Pancreas (tissue), 10 donors: ENCODE data around the gene CACNA1I. TPM values are rescaled to one million over a fixed set of nuclear protein-coding genes. Genes with fewer than 3 reads are reported as not detected.

ENCODE experiments used
- ATAC-seq, 4 donors: fragments of 200-7000 bp; cut with Tn5 transposase; one replicate each; pipeline versions ENCODE4 v1.8.0 to v1.9.1; 2020; ENCODE audit warnings: mild to moderate bottlenecking in 4 of 4, moderate library complexity in 4 of 4
- DNase-seq, 6 donors: peaks; one replicate each; pipeline ENCODE4 v3.0.0-alpha.2; 2020
- FAIRE-seq: peaks from 2 replicates; lab custom pipeline; 2012; peaks lifted over from hg19 to GRCh38; lab: Jason Lieb, UNC
- H3K27ac ChIP-seq, 4 donors: fragments of 200-600 bp; sonication (generic); 1 replicate in 3 of 4; 2 replicates in 1 of 4; pipeline versions ENCODE4 v1.5.0 to v1.8.0; 2020
- H3K27me3 ChIP-seq, 4 donors: fragments of 200-600 bp; one replicate each; pipeline ENCODE4 v1.8.0; 2021
- H3K36me3 ChIP-seq, 3 donors: fragments of 200-600 bp; sonication (generic) in 1 of 3; one replicate each; pipeline versions ENCODE4 v1.5.0 to v1.8.0; 2020 to 2021
- H3K4me1 ChIP-seq, 3 donors: fragments of 200-600 bp; one replicate each; pipeline ENCODE4 v1.8.0; 2021
- H3K4me3 ChIP-seq, 4 donors: fragments of 200-600 bp; sonication (generic) in 2 of 4; one replicate each; pipeline versions ENCODE4 v1.5.0 to v1.8.0; 2020 to 2021
- H3K9me3 ChIP-seq, 4 donors: fragments of 200-600 bp; one replicate each; pipeline ENCODE4 v1.8.0; 2021
- WGBS, 2 donors: extraction: QIAGEN DNeasy Blood & Tissue Kit; methylation state at CpG; one replicate each; pipeline ENCODE4 v1.1.7; 2013; 5-methylcytosine and 5-hydroxymethylcytosine counted together
- intact Hi-C, 3 donors: fragments of 100-400 bp; cut with DNase I; formaldehyde crosslinking; loops; one replicate each; pipeline versions ENCODE4 v1.11.1 to v1.14.2; 2022
- polyA plus RNA-seq, 2 donors: library from polyadenylated mRNA; stranded (reverse); fragments of 200-250 nt; gene quantifications; one replicate each; pipeline ENCODE4 v1.2.3, GENCODE V29; 2013
- total RNA-seq, 6 donors: library from RNA; stranded (reverse); fragmentation: NEBNext Ultra II Directional in 4 of 6; extraction: Animal tissue kit (Norgen Biotek cat#: 25700) in 4 of 6; gene quantifications; one replicate each; pipeline versions ENCODE4 v1.2.1 to v1.2.4, GENCODE V29; 2021 to 2023
- TF ChIP-seq, protein P1 (sequence below), 4 donors: fragments of 200-600 bp; sonication (generic) in 3 of 4; IDR thresholded peaks; one replicate each; pipeline versions ENCODE4 v1.5.0 to v1.8.0; 2021; ENCODE audit warnings: antibody characterized with exemption in 4 of 4
- donor health status: healthy with polysubstance abuse.
- donor health status: DM: no; HTN: no; CAD: no; lungs with moderate emphysema.
- donor health status: DM: no; HTN: no; CAD: no.
- donor health status: control.
- donor health status: control.
- donor health status: Bipolar disorder and iron deficiency.
- donor health status: DM: yes; HTN: yes; CAD: no.
- donor health status: DM: no; HTN: no; CAD: no.
- donor health status: DM: no; HTN: no; CAD: no.
- donor health status: DM: yes; HTN: yes; CAD: no.

Gene CACNA1I
- total and polyA plus RNA-seq, 8 donors = 0.04 to 0.21 (median 0.07) TPM

DNA sequence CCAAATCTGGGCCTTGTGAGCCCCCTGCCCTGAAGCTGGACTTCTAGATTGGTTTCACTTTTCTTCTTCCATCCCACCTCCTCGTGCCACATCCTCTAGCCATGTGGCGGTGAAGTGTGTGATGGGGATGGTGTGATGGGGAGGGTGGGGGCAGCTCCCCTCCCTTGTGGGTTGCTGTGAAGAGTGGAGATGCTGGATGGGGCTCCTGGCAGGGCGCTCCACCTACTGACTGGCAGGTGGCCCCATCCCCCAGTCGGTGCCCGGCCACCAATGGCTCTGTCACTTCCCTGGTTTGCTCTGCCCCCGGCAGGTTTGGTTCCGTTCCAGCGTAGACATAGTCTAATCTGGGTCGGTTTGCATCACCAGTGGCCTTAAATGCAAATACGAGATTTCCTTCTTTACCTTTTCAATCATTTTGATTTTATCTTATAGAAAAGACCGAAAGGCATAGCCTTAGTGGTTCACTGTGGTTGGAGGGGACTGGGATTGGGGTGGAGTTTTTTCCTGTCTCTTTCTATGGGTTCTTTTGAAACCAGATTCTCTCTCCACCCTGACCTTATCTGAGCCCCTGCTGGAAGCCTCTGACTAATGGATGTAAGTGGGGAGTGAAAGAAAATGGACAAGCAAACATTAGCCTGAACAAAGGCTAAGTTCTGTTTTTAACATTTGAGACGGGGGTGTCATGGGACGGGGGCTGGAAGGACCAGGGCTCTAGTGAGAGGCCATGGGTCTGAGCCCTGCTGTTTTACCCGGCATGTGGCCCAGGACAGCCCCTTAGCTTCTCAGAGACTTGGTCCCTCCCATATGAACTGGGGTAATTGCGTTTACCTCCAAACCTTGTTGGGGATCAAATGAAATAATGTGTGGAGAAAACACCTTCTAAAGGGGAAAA is 149.3 kb downstream of the CACNA1I start:
- intact Hi-C loops = no loop called here
- H3K27me3 ChIP-seq = no peaks in the 10 kb centered on the region
- peak in 1 of 6 donors; percentile 15 for DNase-seq

DNA sequence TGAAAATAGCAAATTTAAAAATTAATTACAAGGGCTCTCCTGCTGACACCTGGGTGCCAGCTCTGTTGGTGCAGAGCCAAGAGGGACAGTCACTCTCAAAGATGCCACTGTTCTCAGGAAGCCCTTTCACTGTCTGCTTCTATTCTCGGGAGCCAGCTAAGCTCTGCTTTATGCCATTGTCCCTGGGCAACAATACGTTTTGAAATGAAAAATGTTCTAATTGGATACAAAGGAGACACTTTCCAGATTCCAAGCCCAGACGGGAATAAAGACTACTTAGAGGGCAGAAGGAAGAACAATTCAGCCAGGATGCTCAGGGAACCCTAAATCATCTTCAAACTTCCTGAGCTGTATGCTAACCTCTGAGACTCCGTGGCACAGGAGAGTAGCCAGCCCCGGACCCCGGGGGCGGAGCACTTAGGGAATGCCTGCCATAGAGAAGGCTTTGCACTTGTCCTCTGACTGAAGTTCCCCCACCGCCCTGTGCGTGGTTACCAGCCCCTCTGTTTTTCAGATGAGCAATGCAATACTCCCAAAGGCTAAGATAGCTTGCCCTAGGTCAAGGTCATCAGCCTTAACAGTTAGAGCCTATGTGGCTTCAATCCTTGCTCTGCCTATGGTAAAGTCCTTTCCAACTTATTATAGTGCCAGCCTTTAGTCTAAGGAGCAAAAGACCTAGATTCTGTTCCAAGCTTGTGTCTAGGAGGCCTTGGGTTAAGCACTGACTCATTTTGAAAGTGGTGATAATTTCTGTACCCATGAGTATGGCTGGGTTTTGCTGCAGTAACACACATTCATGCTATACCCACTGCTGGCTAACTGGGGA is 150.9 kb downstream of the CACNA1I start:
- Histone ChIP-seq H3K4me3 (no peak overlapping the region), H3K27me3 (no peaks in the 10 kb centered on the region), H3K27ac (no peak overlapping the region), H3K36me3 (no peaks in the 10 kb centered on the region), H3K9me3 (no peaks in the 10 kb centered on the region), H3K4me1 (no peaks in the 10 kb centered on the region)
- no peak for FAIRE-seq
- DNase-seq = peak in 1 of 6 donors; percentile 38
- WGBS, 2 donors = 38 to 44% methylated on average over 9 of the region's 9 CpGs
- ATAC-seq = no peak
- TF ChIP-seq, protein P1, sequence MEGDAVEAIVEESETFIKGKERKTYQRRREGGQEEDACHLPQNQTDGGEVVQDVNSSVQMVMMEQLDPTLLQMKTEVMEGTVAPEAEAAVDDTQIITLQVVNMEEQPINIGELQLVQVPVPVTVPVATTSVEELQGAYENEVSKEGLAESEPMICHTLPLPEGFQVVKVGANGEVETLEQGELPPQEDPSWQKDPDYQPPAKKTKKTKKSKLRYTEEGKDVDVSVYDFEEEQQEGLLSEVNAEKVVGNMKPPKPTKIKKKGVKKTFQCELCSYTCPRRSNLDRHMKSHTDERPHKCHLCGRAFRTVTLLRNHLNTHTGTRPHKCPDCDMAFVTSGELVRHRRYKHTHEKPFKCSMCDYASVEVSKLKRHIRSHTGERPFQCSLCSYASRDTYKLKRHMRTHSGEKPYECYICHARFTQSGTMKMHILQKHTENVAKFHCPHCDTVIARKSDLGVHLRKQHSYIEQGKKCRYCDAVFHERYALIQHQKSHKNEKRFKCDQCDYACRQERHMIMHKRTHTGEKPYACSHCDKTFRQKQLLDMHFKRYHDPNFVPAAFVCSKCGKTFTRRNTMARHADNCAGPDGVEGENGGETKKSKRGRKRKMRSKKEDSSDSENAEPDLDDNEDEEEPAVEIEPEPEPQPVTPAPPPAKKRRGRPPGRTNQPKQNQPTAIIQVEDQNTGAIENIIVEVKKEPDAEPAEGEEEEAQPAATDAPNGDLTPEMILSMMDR (IDR thresholded peaks at IDR 0.05) = no peak
- intact Hi-C loops = no loop called here

More for the DNA sequence above, 149.3 kb downstream of the CACNA1I start:
- FAIRE-seq = no peak
- TF ChIP-seq, protein P1 (IDR thresholded peaks at IDR 0.05) = no peak
- WGBS, 2 donors = 52 to 55% methylated on average over 15 of the region's 15 CpGs
- H3K27ac ChIP-seq = no peak overlapping the region
- no peaks in the 10 kb centered on the region for H3K4me1 ChIP-seq
- H3K4me3 ChIP-seq = no peak overlapping the region
- no peaks in the 10 kb centered on the region for H3K9me3 ChIP-seq
- ATAC-seq = no peak
- no peaks in the 10 kb centered on the region for H3K36me3 ChIP-seq

DNA sequence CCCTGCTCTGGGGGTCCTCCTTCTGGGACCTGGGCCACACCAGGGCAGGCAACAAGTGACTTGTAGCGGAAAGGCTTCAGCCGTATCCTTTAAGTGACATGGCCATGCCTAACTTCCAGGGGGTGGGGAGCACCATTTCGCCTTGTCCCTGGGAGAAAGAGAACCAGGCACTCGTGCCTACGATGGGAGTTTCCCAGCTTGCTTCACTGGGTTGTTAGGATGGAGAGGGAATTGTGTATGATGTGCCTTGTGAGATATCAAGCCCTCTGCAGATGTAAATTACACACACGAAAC is 151.4 kb downstream of the CACNA1I start:
- no peaks in the 10 kb centered on the region for H3K27me3 ChIP-seq
- H3K36me3 ChIP-seq = no peaks in the 10 kb centered on the region
- no peak overlapping the region for H3K27ac ChIP-seq
- 74 to 75% methylated on average over 6 of the region's 6 CpGs for WGBS, 2 donors
- DNase-seq (peak in 2 of 6 donors; percentile 5 to 12), ATAC-seq (no peak), FAIRE-seq (no peak)
- no peaks in the 10 kb centered on the region for H3K9me3 ChIP-seq
- H3K4me3 ChIP-seq = no peak overlapping the region
- TF ChIP-seq, protein P1 (IDR thresholded peaks at IDR 0.05) = no peak
- intact Hi-C loops = no loop called here
- no peaks in the 10 kb centered on the region for H3K4me1 ChIP-seq

DNA sequence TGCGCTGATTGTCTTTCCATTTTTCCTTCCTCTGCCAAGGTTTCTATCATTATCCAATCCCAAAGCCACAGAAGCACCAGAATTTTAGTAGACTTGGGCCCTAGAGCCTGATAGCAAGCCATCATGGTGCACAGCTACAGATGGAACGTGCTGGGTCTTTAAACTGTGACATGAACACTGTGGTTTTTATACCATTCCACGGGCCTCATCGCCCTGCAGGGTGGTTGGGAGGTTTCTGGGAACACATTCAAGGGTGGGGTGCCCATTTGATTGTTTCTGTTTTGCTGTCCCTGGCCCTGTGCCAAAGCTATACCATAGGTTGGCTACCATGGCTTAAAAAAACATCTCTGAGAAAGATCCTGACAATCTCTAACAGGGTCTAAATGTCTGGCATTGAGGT is 151.9 kb downstream of the CACNA1I start:
- intact Hi-C loops = no loop called here
- FAIRE-seq (no peak), DNase-seq (peak in 1 of 6 donors; percentile 16), ATAC-seq (no peak)
- H3K4me3 ChIP-seq = no peak overlapping the region
- no peak overlapping the region for H3K27ac ChIP-seq
- TF ChIP-seq, protein P1 (IDR thresholded peaks at IDR 0.05) = no peak
- no peaks in the 10 kb centered on the region for H3K27me3 ChIP-seq
- no peaks in the 10 kb centered on the region for H3K36me3 ChIP-seq
- 81 to 89% methylated on average over 4 of the region's 4 CpGs for WGBS, 2 donors
- no peaks in the 10 kb centered on the region for H3K4me1 ChIP-seq
- H3K9me3 ChIP-seq = no peaks in the 10 kb centered on the region
